ENCODE data around the gene SHC2.

SHC2 gene

GRCh38 chr19:474126-475078 is 13.6 kb upstream of the SHC2 start:
- Histone ChIP-seq H3K4me3 (ENCODE audit: low read length, poor library complexity, severe bottlenecking) (no peak overlapping the region), H2AFZ (ENCODE audit: low read length) (no peak overlapping the region), H3K79me2 (ENCODE audit: insufficient read depth, low read length) (no peaks in the 10 kb centered on the region), H3K36me3 (ENCODE audit: insufficient read depth, low read length) (no peaks in the 10 kb centered on the region), H3K9me2 (replicated peaks; ENCODE audit: low read depth, low read length) (no peaks in the 10 kb centered on the region), H3K9ac (ENCODE audit: low read depth, low read length, poor library complexity, severe bottlenecking) (no peak overlapping the region), H3K4me2 (ENCODE audit: low read depth, low read length, poor library complexity, severe bottlenecking) (no peak overlapping the region), H3F3A (ENCODE audit: low read depth) (no peaks in the 10 kb centered on the region), H4K20me1 (ENCODE audit: insufficient read depth, low read length, poor library complexity, severe bottlenecking) (no peaks in the 10 kb centered on the region), H3K27me3 (ENCODE audit: insufficient read depth, low read length, poor library complexity, severe bottlenecking) (no peaks in the 10 kb centered on the region), H3K9me3 (ENCODE audit: insufficient read depth, low read depth, low read length) (no peaks in the 10 kb centered on the region), H3K4me1 (ENCODE audit: insufficient read depth, low read length, poor library complexity, severe bottlenecking) (no peaks in the 10 kb centered on the region)
- TF ChIP-seq CTCF (conservative IDR thresholded peaks at IDR 0.05; ENCODE audit: low read length) (no peak), EZH2phosphoT487 (IDR thresholded peaks at IDR 0.05; ENCODE audit: borderline replicate concordance) (no peak)

- H3K9me3 ChIP-seq (ENCODE audit: insufficient read depth, low read depth, low read length): no peaks in the 10 kb centered on the region
- no peaks in the 10 kb centered on the region for H3K36me3 ChIP-seq (ENCODE audit: insufficient read depth, low read length)
- H4K20me1 ChIP-seq (ENCODE audit: insufficient read depth, low read length, poor library complexity, severe bottlenecking): no peaks in the 10 kb centered on the region
- no peaks in the 10 kb centered on the region for H3F3A ChIP-seq (ENCODE audit: low read depth)
- no peak overlapping the region for H3K9ac ChIP-seq (ENCODE audit: low read depth, low read length, poor library complexity, severe bottlenecking)
- H3K4me1 ChIP-seq (ENCODE audit: insufficient read depth, low read length, poor library complexity, severe bottlenecking): no peaks in the 10 kb centered on the region
- H3K4me3 ChIP-seq (ENCODE audit: low read length, poor library complexity, severe bottlenecking): no peak overlapping the region
- no peaks in the 10 kb centered on the region for H3K27me3 ChIP-seq (ENCODE audit: insufficient read depth, low read length, poor library complexity, severe bottlenecking)
- no peak overlapping the region for H3K4me2 ChIP-seq (ENCODE audit: low read depth, low read length, poor library complexity, severe bottlenecking)
- no peak for TF ChIP-seq EZH2phosphoT487 (IDR thresholded peaks at IDR 0.05; ENCODE audit: borderline replicate concordance)
- no peak for TF ChIP-seq CTCF (conservative IDR thresholded peaks at IDR 0.05; ENCODE audit: low read length)
- H3K9me2 ChIP-seq (replicated peaks; ENCODE audit: low read depth, low read length): no peaks in the 10 kb centered on the region
- H2AFZ ChIP-seq (ENCODE audit: low read length): no peak overlapping the region
- no peaks in the 10 kb centered on the region for H3K79me2 ChIP-seq (ENCODE audit: insufficient read depth, low read length)
These were observed 11.4 kb upstream of the SHC2 start for GRCh38 chr19:472005-472858.

DNA sequence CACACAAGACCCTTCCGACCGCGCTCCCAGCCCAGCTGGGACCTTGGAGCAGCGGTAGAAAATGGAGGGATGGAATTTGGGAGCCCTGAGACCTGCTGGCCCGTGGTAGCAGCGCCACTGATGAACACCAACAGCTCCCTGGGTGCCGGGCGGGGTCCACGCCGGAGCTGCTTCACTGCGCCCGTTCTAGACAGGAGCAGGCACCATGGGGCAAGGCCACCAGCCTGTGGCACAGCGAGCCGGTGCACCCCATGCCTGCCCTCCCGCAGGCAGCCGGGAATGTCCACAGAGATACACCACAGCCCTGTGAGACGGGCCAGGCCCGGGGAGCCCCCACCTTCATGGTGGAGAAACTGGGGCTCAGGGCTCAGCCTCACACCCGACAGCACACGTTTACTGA is 9.9 kb upstream of the SHC2 start:
- TF ChIP-seq EZH2phosphoT487 (IDR thresholded peaks at IDR 0.05; ENCODE audit: borderline replicate concordance) (no peak), CTCF (conservative IDR thresholded peaks at IDR 0.05; ENCODE audit: low read length) (no peak)
- no peaks in the 10 kb centered on the region for H3K9me3 ChIP-seq (ENCODE audit: insufficient read depth, low read depth, low read length)
- H3K27me3 ChIP-seq (ENCODE audit: insufficient read depth, low read length, poor library complexity, severe bottlenecking): no peaks in the 10 kb centered on the region
- H4K20me1 ChIP-seq (ENCODE audit: insufficient read depth, low read length, poor library complexity, severe bottlenecking): no peaks in the 10 kb centered on the region
- no peak overlapping the region for H3K9ac ChIP-seq (ENCODE audit: low read depth, low read length, poor library complexity, severe bottlenecking)
- no peaks in the 10 kb centered on the region for H3K9me2 ChIP-seq (replicated peaks; ENCODE audit: low read depth, low read length)
- H3K79me2 ChIP-seq (ENCODE audit: insufficient read depth, low read length): no peaks in the 10 kb centered on the region
- H3K36me3 ChIP-seq (ENCODE audit: insufficient read depth, low read length): no peaks in the 10 kb centered on the region
- H3K4me1 ChIP-seq (ENCODE audit: insufficient read depth, low read length, poor library complexity, severe bottlenecking): no peaks in the 10 kb centered on the region
- H2AFZ ChIP-seq (ENCODE audit: low read length): no peak overlapping the region
- no peaks in the 10 kb centered on the region for H3F3A ChIP-seq (ENCODE audit: low read depth)
- no peak overlapping the region for H3K4me2 ChIP-seq (ENCODE audit: low read depth, low read length, poor library complexity, severe bottlenecking)
- no peak overlapping the region for H3K4me3 ChIP-seq (ENCODE audit: low read length, poor library complexity, severe bottlenecking)

Data from Loucy (cell line).